ENCODE results near the gene GAB2.

GAB2 gene

DNA sequence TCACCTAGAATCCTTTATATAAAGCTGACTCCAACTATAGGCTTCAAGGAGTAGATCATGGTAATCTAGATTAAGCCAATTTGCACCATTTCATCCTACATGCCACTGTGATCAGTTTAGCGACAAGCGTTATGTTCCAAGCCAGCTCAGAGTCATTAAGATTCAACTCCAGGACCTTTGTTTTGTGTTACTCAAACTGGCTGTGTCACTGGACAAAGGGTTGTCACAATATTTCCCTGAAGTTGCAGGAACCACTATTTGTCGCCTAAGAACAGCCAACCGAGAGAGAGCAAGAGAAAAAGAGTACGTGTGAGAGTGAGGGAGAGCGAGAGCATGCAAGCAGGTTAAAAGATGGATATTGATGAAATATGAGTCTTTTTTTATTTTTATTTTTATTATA lies 124.1 kb downstream of the GAB2 start:
- Histone ChIP-seq H3K4me2 (ENCODE audit: insufficient read depth, low read length, poor library complexity, severe bottlenecking) (no peak overlapping the region), H3K4ac (ENCODE audit: low read length) (no peak overlapping the region), H3K18ac (ENCODE audit: low read length) (no peak overlapping the region), H2AK5ac (ENCODE audit: low read depth, low read length) (no peak overlapping the region), H4K91ac (ENCODE audit: low read depth, low read length, poor library complexity) (no peak overlapping the region), H4K8ac (ENCODE audit: low read depth, low read length) (no peak overlapping the region), H3K9me3 (replicated peaks in 1 of 2; ENCODE audit: control insufficient read depth in 2 of 2, insufficient read depth in 1 of 2, low read depth in 1 of 2, low read length in 2 of 2) (peaks cover 4 to 17% of the 10 kb centered on the region in 2 donors), H3K4me3 (ENCODE audit: low read length in 2 of 2) (no peak overlapping the region), H2BK120ac (ENCODE audit: low read depth, low read length) (no peak overlapping the region), H2BK5ac (ENCODE audit: low read length) (no peak overlapping the region), H3K79me1 (ENCODE audit: low read depth, low read length) (no peaks in the 10 kb centered on the region), H3K4me1 (ENCODE audit: control insufficient read depth in 2 of 2, insufficient read depth in 1 of 2, low read depth in 1 of 2, low read length in 2 of 2) (peaks cover 6 to 7% of the 10 kb centered on the region in 2 donors), H3K9ac (ENCODE audit: low read depth, low read length, poor library complexity) (no peak overlapping the region), H2BK12ac (ENCODE audit: low read length) (no peak overlapping the region), H3K27ac (replicated peaks; ENCODE audit: low read length) (no peak overlapping the region), H2BK15ac (ENCODE audit: low read length) (no peak overlapping the region), H3K14ac (ENCODE audit: low read length) (no peak overlapping the region), H3K23ac (ENCODE audit: low read depth, low read length, poor library complexity) (no peak overlapping the region), H3K36me3 (replicated peaks in 1 of 2; ENCODE audit: control insufficient read depth in 2 of 2, insufficient read depth in 2 of 2, low read length in 2 of 2) (no peaks in the 10 kb centered on the region), H2AFZ (ENCODE audit: low read length) (no peak overlapping the region), H3K27me3 (ENCODE audit: control insufficient read depth in 3 of 3, insufficient read depth in 3 of 3, low read depth in 1 of 3, low read length in 3 of 3) (no peaks in the 10 kb centered on the region)
- WGBS, 2 donors (ENCODE audit: extremely low coverage in 2 of 2, insufficient read length in 2 of 2, insufficient replicate concordance in 1 of 2), result 100% methylated on average over 2 of the region's 6 CpGs; no CpG with 5 or more reads in 1 of the 2 donors
- no peak for DNase-seq (ENCODE audit: low spot score)

GRCh38 chr11:78292109-78292803 lies 125.4 kb downstream of the GAB2 start:
- Histone ChIP-seq H3K9me3 (replicated peaks in 1 of 2; ENCODE audit: control insufficient read depth in 2 of 2, insufficient read depth in 1 of 2, low read depth in 1 of 2, low read length in 2 of 2) (peaks cover 4 to 17% of the 10 kb centered on the region in 2 donors), H2BK12ac (ENCODE audit: low read length) (no peak overlapping the region), H2AFZ (ENCODE audit: low read length) (no peak overlapping the region), H3K27me3 (ENCODE audit: control insufficient read depth in 3 of 3, insufficient read depth in 3 of 3, low read depth in 1 of 3, low read length in 3 of 3) (no peaks in the 10 kb centered on the region), H3K79me1 (ENCODE audit: low read depth, low read length) (no peaks in the 10 kb centered on the region), H3K4ac (ENCODE audit: low read length) (no peak overlapping the region), H3K36me3 (replicated peaks in 1 of 2; ENCODE audit: control insufficient read depth in 2 of 2, insufficient read depth in 2 of 2, low read length in 2 of 2) (no peaks in the 10 kb centered on the region), H3K4me2 (ENCODE audit: insufficient read depth, low read length, poor library complexity, severe bottlenecking) (no peak overlapping the region), H4K91ac (ENCODE audit: low read depth, low read length, poor library complexity) (no peak overlapping the region), H3K27ac (replicated peaks; ENCODE audit: low read length) (no peak overlapping the region), H2AK5ac (ENCODE audit: low read depth, low read length) (no peak overlapping the region), H3K4me3 (ENCODE audit: low read length in 2 of 2) (no peak overlapping the region), H3K18ac (ENCODE audit: low read length) (no peak overlapping the region), H3K4me1 (ENCODE audit: control insufficient read depth in 2 of 2, insufficient read depth in 1 of 2, low read depth in 1 of 2, low read length in 2 of 2) (peaks cover 0 to 4% of the 10 kb centered on the region in 2 donors), H3K9ac (ENCODE audit: low read depth, low read length, poor library complexity) (no peak overlapping the region), H2BK120ac (ENCODE audit: low read depth, low read length) (no peak overlapping the region), H3K23ac (ENCODE audit: low read depth, low read length, poor library complexity) (no peak overlapping the region), H3K14ac (ENCODE audit: low read length) (no peak overlapping the region), H2BK15ac (ENCODE audit: low read length) (no peak overlapping the region), H2BK5ac (ENCODE audit: low read length) (no peak overlapping the region), H4K8ac (ENCODE audit: low read depth, low read length) (no peak overlapping the region)
- no CpG with 5 or more reads among the region's 9 CpGs for WGBS, 2 donors (ENCODE audit: extremely low coverage in 2 of 2, insufficient read length in 2 of 2, insufficient replicate concordance in 1 of 2)
- no peak for DNase-seq (ENCODE audit: low spot score)

- H2BK5ac ChIP-seq (ENCODE audit: low read length), result no peak overlapping the region
- H3K18ac ChIP-seq (ENCODE audit: low read length), result no peak overlapping the region
- no peak overlapping the region for H3K9ac ChIP-seq (ENCODE audit: low read depth, low read length, poor library complexity)
- H3K4me1 ChIP-seq (ENCODE audit: control insufficient read depth in 2 of 2, insufficient read depth in 1 of 2, low read depth in 1 of 2, low read length in 2 of 2), result peaks cover 0 to 2% of the 10 kb centered on the region in 2 donors
- no CpG with 5 or more reads among the region's 6 CpGs for WGBS, 2 donors (ENCODE audit: extremely low coverage in 2 of 2, insufficient read length in 2 of 2, insufficient replicate concordance in 1 of 2)
- no peak overlapping the region for H2AK5ac ChIP-seq (ENCODE audit: low read depth, low read length)
- H4K91ac ChIP-seq (ENCODE audit: low read depth, low read length, poor library complexity), result no peak overlapping the region
- no peak for DNase-seq (ENCODE audit: low spot score)
- H3K79me1 ChIP-seq (ENCODE audit: low read depth, low read length), result no peaks in the 10 kb centered on the region
- H3K23ac ChIP-seq (ENCODE audit: low read depth, low read length, poor library complexity), result no peak overlapping the region
- no peak overlapping the region for H4K8ac ChIP-seq (ENCODE audit: low read depth, low read length)
- no peak overlapping the region for H3K4me3 ChIP-seq (ENCODE audit: low read length in 2 of 2)
- no peak overlapping the region for H2BK15ac ChIP-seq (ENCODE audit: low read length)
- no peak overlapping the region for H3K4ac ChIP-seq (ENCODE audit: low read length)
- H3K27me3 ChIP-seq (ENCODE audit: control insufficient read depth in 3 of 3, insufficient read depth in 3 of 3, low read depth in 1 of 3, low read length in 3 of 3), result no peaks in the 10 kb centered on the region
- no peaks in the 10 kb centered on the region for H3K36me3 ChIP-seq (replicated peaks in 1 of 2; ENCODE audit: control insufficient read depth in 2 of 2, insufficient read depth in 2 of 2, low read length in 2 of 2)
- H2BK120ac ChIP-seq (ENCODE audit: low read depth, low read length), result no peak overlapping the region
- peaks cover 4 to 16% of the 10 kb centered on the region in 2 donors for H3K9me3 ChIP-seq (replicated peaks in 1 of 2; ENCODE audit: control insufficient read depth in 2 of 2, insufficient read depth in 1 of 2, low read depth in 1 of 2, low read length in 2 of 2)
- H3K14ac ChIP-seq (ENCODE audit: low read length), result no peak overlapping the region
- no peak overlapping the region for H3K4me2 ChIP-seq (ENCODE audit: insufficient read depth, low read length, poor library complexity, severe bottlenecking)
- no peak overlapping the region for H3K27ac ChIP-seq (replicated peaks; ENCODE audit: low read length)
- H2AFZ ChIP-seq (ENCODE audit: low read length), result no peak overlapping the region
- no peak overlapping the region for H2BK12ac ChIP-seq (ENCODE audit: low read length)
Observed at GRCh38 chr11:78291503-78292108, 126.0 kb downstream of the GAB2 start.

DNA sequence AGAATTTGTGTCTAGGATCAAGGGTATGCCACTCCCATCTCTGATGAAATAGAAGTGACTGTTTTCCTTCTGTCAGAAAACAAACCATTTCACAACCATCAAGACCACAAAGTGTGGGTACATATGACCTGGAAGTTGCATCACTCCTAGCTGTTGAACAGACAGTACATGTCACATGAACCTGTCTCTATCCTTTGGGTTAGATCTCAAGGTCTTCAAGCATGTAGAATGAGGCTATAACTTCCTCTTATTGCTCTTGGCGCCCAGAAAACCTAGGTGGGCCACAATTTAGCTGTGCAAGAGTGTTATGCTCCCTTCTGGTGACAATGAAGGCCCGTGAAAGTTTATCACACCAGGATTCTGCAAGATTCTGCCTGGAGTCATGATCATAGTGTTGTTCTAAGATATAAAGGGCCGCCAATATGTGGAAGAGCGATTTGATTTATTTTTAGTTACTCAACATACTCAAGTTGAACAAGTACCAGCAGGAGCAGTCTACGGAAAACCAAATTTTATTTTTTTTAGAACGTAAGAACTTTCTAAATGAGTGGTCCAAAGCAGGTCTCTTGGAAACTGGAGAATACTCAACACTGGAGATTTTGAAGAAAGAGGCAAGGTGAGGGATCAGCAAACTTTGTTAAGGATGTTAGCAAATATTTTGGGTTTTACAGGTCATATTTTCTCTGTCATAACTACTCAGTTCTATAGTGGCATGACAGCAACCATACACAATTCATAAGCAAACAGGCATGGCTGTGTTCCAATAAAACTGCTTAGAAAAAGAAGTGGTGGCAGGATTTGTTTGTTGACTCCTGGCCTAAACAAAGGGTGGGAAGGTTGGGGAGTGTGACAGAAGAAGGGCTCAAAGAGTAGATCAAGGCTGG lies 127.1 kb downstream of the GAB2 start:
- Histone ChIP-seq H3K4me3 (ENCODE audit: low read length in 2 of 2) (no peak overlapping the region), H3K14ac (ENCODE audit: low read length) (no peak overlapping the region), H3K9me3 (replicated peaks in 1 of 2; ENCODE audit: control insufficient read depth in 2 of 2, insufficient read depth in 1 of 2, low read depth in 1 of 2, low read length in 2 of 2) (peaks cover 3 to 6% of the 10 kb centered on the region in 2 donors), H4K91ac (ENCODE audit: low read depth, low read length, poor library complexity) (no peak overlapping the region), H2BK120ac (ENCODE audit: low read depth, low read length) (no peak overlapping the region), H3K27ac (replicated peaks; ENCODE audit: low read length) (no peak overlapping the region), H3K36me3 (replicated peaks in 1 of 2; ENCODE audit: control insufficient read depth in 2 of 2, insufficient read depth in 2 of 2, low read length in 2 of 2) (no peaks in the 10 kb centered on the region), H2BK5ac (ENCODE audit: low read length) (no peak overlapping the region), H2AK5ac (ENCODE audit: low read depth, low read length) (no peak overlapping the region), H3K4me1 (ENCODE audit: control insufficient read depth in 2 of 2, insufficient read depth in 1 of 2, low read depth in 1 of 2, low read length in 2 of 2) (no peaks in the 10 kb centered on the region), H2BK12ac (ENCODE audit: low read length) (no peak overlapping the region), H2AFZ (ENCODE audit: low read length) (no peak overlapping the region), H3K23ac (ENCODE audit: low read depth, low read length, poor library complexity) (no peak overlapping the region), H2BK15ac (ENCODE audit: low read length) (no peak overlapping the region), H3K18ac (ENCODE audit: low read length) (no peak overlapping the region), H3K9ac (ENCODE audit: low read depth, low read length, poor library complexity) (no peak overlapping the region), H3K4ac (ENCODE audit: low read length) (no peak overlapping the region), H4K8ac (ENCODE audit: low read depth, low read length) (no peak overlapping the region), H3K4me2 (ENCODE audit: insufficient read depth, low read length, poor library complexity, severe bottlenecking) (no peak overlapping the region), H3K79me1 (ENCODE audit: low read depth, low read length) (no peaks in the 10 kb centered on the region), H3K27me3 (ENCODE audit: control insufficient read depth in 3 of 3, insufficient read depth in 3 of 3, low read depth in 1 of 3, low read length in 3 of 3) (no peaks in the 10 kb centered on the region)
- no peak for DNase-seq (ENCODE audit: low spot score)
- WGBS, 2 donors (ENCODE audit: extremely low coverage in 2 of 2, insufficient read length in 2 of 2, insufficient replicate concordance in 1 of 2), result no CpG with 5 or more reads among the region's 6 CpGs

All from neuronal stem cell (in vitro differentiated cells).